Liver (tissue), 3 donors: ENCODE measurements around the gene RAE1.

Experiments used
- ATF3 ChIP-seq: IDR thresholded peaks from 2 replicates; pipeline ENCODE4 v1.6.1; 2016; ENCODE audit warnings: antibody characterized with exemption
- CTCF ChIP-seq: fragments of 150-350 bp; IDR thresholded peaks from 2 replicates; pipeline ENCODE4 v1.5.1; 2017; ENCODE audit warnings: improper control_type of control experiment, low read depth, low read length; ENCODE audit not compliant: missing input control
- EGR1 ChIP-seq, 2 donors: IDR thresholded peaks; 2 replicates each; pipeline ENCODE4 v1.6.1; 2016 to 2018; ENCODE audit warnings: antibody characterized with exemption in 2 of 2, low read depth in 2 of 2
- FOXA1 ChIP-seq: IDR thresholded peaks from 2 replicates; pipeline ENCODE4 v1.6.1; 2016; ENCODE audit warnings: antibody characterized with exemption
- GABPA ChIP-seq, 2 donors: IDR thresholded peaks in 1 of 2; conservative IDR thresholded peaks in 1 of 2; 2 replicates each; pipeline ENCODE4 v1.6.1; 2016; ENCODE audit warnings: antibody characterized with exemption in 2 of 2, mild to moderate bottlenecking in 1 of 2, moderate library complexity in 1 of 2
- JUND ChIP-seq, 2 donors: IDR thresholded peaks; 2 replicates each; pipeline ENCODE4 v1.6.1; 2016; ENCODE audit warnings: antibody characterized with exemption in 2 of 2
- RXRA ChIP-seq, 2 donors: IDR thresholded peaks; 2 replicates each; pipeline ENCODE4 v1.6.1; 2017 to 2018; ENCODE audit warnings: antibody characterized with exemption in 2 of 2, mild to moderate bottlenecking in 1 of 2
- donor health status: healthy.
- donor health status: healthy.

- no peak for TF ChIP-seq GABPA (IDR thresholded peaks at IDR 0.05 in 1 of 2, conservative IDR thresholded peaks at IDR 0.05 in 1 of 2)
- TF ChIP-seq JUND (IDR thresholded peaks at IDR 0.05) = no peak
- TF ChIP-seq CTCF = no peak
- TF ChIP-seq FOXA1 = no peak
- TF ChIP-seq ATF3 = no peak
- TF ChIP-seq EGR1 (IDR thresholded peaks at IDR 0.05; ENCODE audit: low read depth in 2 of 2) = no peak
- no peak for TF ChIP-seq RXRA (IDR thresholded peaks at IDR 0.05)
These were observed 1.2 kb downstream of the RAE1 start for GRCh38 chr20:57352305-57352704.
